HepG2 (cell line): ENCODE measurements around the gene TRERF1. TPM values are rescaled to one million over a fixed set of nuclear protein-coding genes. Genes with fewer than 3 reads are reported as not detected.

Experiments used
- ATAC-seq: fragments of 200-7000 bp; cut with Tn5 transposase; 3 replicates; pipeline ENCODE4 v1.9.1; 2020; ENCODE audit warnings: mild to moderate bottlenecking, moderate library complexity
- BruUV-seq: library from RNA; stranded (reverse); fragments of 400-500 nt; replicated peaks from 2 replicates; lab custom pipeline; 2021; lab: Mats Ljungman, UMichigan
- CTCF ChIA-PET: fragments of 300-600 bp; formaldehyde crosslinking; extraction: SDS; loops from one replicate; lab custom pipeline; 2021; ENCODE audit warnings: low total read pairs, inconsistent platforms, low intra/inter-chr PET ratio; lab: Yijun Ruan, JAX
- POLR2A ChIA-PET: fragments of 350-600 bp; sonication (Branson Sonifier 250); formaldehyde crosslinking; loops from one replicate; lab custom pipeline; 2020; ENCODE audit warnings: antibody characterized with exemption, inconsistent platforms; lab: Yijun Ruan, JAX
- DNase-seq: peaks from one replicate; pipeline ENCODE4 v3.0.0-alpha.2; 2015; ENCODE audit warnings: low spot score
- FAIRE-seq: peaks from 3 replicates; lab custom pipeline; 2011; peaks lifted over from hg19 to GRCh38; lab: Jason Lieb, UNC
- H2AFZ ChIP-seq: one replicate; pipeline ENCODE4 v1.6.1; 2011; ENCODE audit warnings: low read length, inconsistent platforms
- H3K27ac ChIP-seq: fragments of 300-600 bp; 3 replicates; pipeline ENCODE4 v1.8.0; 2011; ENCODE audit warnings: mixed run types, mild to moderate bottlenecking, mixed read lengths, low read length, inconsistent platforms; ENCODE audit not compliant: insufficient read depth; ENCODE audit errors: extremely low read length
- H3K27me3 ChIP-seq, 2 experiments: fragments of 200-600 bp in 1 of 2; 2 replicates in 1 of 2; 3 replicates in 1 of 2; pipeline versions ENCODE4 v1.6.0 to v1.8.0; 2011; ENCODE audit warnings: low read length in 2 of 2, mild to moderate bottlenecking in 2 of 2, moderate library complexity in 2 of 2, inconsistent platforms in 1 of 2; ENCODE audit not compliant: insufficient read depth in 2 of 2, control insufficient read depth in 1 of 2
- H3K36me3 ChIP-seq, 2 experiments: fragments of 200-600 bp in 1 of 2; replicated peaks in 1 of 2; 2 replicates in 1 of 2; 3 replicates in 1 of 2; pipeline versions ENCODE4 v1.5.1 to v1.8.0; 2011; ENCODE audit warnings: low read length in 2 of 2, inconsistent platforms in 1 of 2; ENCODE audit not compliant: insufficient read depth in 2 of 2, control insufficient read depth in 1 of 2
- H3K4me1 ChIP-seq: 2 replicates; pipeline ENCODE4 v1.5.1; 2012; ENCODE audit warnings: low read length, inconsistent platforms; ENCODE audit not compliant: insufficient read depth
- H3K4me2 ChIP-seq: 2 replicates; pipeline ENCODE4 v1.6.0; 2011; ENCODE audit warnings: low read depth, low read length, inconsistent platforms
- H3K4me3 ChIP-seq, 3 experiments: fragments of 200-600 bp in 1 of 3; sonication (generic), shearing (Covaris generic) in 1 of 3; replicated peaks in 1 of 3; 2 replicates each; pipeline ENCODE4 v1.5.1; 2011 to 2016; ENCODE audit warnings: low read length in 3 of 3, inconsistent platforms in 2 of 3, low read depth in 2 of 3, mild to moderate bottlenecking in 2 of 3, control low read depth in 1 of 3, mixed read lengths in 1 of 3; ENCODE audit not compliant: insufficient read depth in 1 of 3
- H3K79me2 ChIP-seq: one replicate; pipeline ENCODE4 v1.6.1; 2011; ENCODE audit warnings: low read length, inconsistent platforms; ENCODE audit not compliant: insufficient read depth
- H3K9ac ChIP-seq: 2 replicates; pipeline ENCODE4 v1.6.0; 2011; ENCODE audit warnings: mild to moderate bottlenecking, low read depth, low read length, inconsistent platforms; ENCODE audit not compliant: insufficient read depth
- H3K9me3 ChIP-seq: 2 replicates; pipeline ENCODE4 v1.5.1; 2012; ENCODE audit warnings: mild to moderate bottlenecking, low read length
- H4K20me1 ChIP-seq: 2 replicates; pipeline ENCODE4 v1.6.0; 2011; ENCODE audit warnings: inconsistent platforms, mild to moderate bottlenecking, low read length, moderate library complexity; ENCODE audit not compliant: insufficient read depth
- FOXA3 ChIP-seq: IDR thresholded peaks from 2 replicates; pipeline ENCODE4 v1.6.1; 2016; ENCODE audit warnings: missing genetic modification reagents, missing compliant biosample characterization
- PHF21A ChIP-seq: sonication (generic); formaldehyde crosslinking; IDR thresholded peaks from 2 replicates; pipeline ENCODE4 v1.5.0; 2020; ENCODE audit warnings: mild to moderate bottlenecking, missing genetic modification reagents
- WGBS: methylation state at CpG from one replicate; pipeline ENCODE4 v1.1.6; 2017; ENCODE audit warnings: low lambda C conversion rate; 5-methylcytosine and 5-hydroxymethylcytosine counted together
- in situ Hi-C: cut with HindIII; loops from 2 replicates; pipeline ENCODE4 v1.10.0; 2017; ENCODE audit warnings: low pct_unique_long_range_greater_than_20kb; ENCODE audit not compliant: extremely low pct_ligation_motif_present
- intact Hi-C: fragments of 100-400 bp; cut with micrococcal nuclease; formaldehyde crosslinking; loops from one replicate; pipeline ENCODE4 v1.10.0; 2022; ENCODE audit not compliant: unreplicated experiment
- polyA plus RNA-seq, 8 experiments: library from polyadenylated mRNA; depleted of rRNA in 3 of 8; stranded (reverse) in 7 of 8; unstranded in 1 of 8; fragments of >200 nt; fragmentation: Illumina TruSeq in 4 of 8; extraction: Trizol in 4 of 8; gene quantifications; 2 replicates each; pipeline versions ENCODE4 v1.2.1 to v1.2.3, GENCODE V29; 2011 to 2016; ENCODE audit warnings: low read depth in 4 of 8, missing spikeins in 1 of 8, mixed read lengths in 1 of 8; ENCODE audit not compliant: insufficient read depth in 1 of 8
- total RNA-seq, 5 experiments: library from RNA; depleted of rRNA; stranded (reverse); fragments of >200 nt; fragmentation: Illumina TruSeq; extraction: Trizol; gene quantifications; 2 replicates each; pipeline ENCODE4 v1.2.3, GENCODE V29; 2016; ENCODE audit warnings: low read depth in 1 of 5
- TF ChIP-seq, protein P1 (sequence below), 2 experiments: fragments of 450-650 bp in 1 of 2; sonication (generic) in 1 of 2; formaldehyde crosslinking in 1 of 2; IDR thresholded peaks; 2 replicates each; pipeline versions ENCODE4 v1.6.1 to v1.8.0; 2016 to 2022; ENCODE audit warnings: antibody characterized with exemption in 1 of 2, mild to moderate bottlenecking in 1 of 2, missing genetic modification reagents in 1 of 2

The TRERF1 gene
- total and polyA plus RNA-seq, 2 of the 13 experiments (the other 11 are each of a cell fraction or from before 2014, with no cell fraction given) = 0.02 TPM; not detected in 1

DNA sequence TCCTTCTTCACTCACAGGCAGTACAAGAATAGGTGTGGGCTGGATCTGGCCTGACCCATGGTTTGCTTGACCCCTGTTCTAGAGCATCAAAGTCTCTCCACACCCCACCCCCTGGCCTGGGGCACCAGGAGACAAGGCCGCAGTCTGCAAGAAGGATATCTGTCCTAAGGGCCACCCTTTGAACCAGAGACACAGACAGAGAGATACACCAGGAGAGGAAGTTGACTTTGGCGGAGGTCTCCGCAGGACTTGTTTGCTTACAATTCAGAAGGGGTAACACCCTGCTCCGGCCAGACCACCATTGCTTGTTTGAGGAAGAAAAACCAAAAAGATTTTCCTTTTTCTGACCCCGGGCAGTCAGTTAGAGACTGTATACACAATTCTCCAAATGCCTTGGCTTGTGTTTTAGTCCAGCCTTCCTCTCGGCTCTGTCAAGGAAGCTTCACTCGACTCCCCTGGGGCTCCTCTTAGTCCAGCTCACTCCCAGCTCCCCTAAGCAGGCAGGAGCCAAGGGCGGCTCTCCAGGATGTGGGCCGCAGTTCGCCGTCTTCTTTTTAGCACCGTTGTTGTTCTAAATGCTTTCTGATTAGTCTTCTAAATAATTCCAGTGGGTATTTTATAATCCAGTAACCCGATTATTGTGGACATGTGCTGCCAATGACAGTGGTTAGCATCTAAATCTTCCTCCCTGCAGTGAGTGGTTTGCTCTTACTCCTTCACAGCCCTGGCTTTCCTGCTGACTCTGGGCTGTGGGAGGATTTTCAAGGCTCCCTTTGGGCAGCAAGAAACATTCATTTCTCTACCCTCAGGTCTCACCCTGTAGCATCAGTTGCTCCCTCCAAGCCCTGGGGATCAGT lies 175.5 kb downstream of the TRERF1 start:
- no TSS peak for BruUV-seq
- intact Hi-C loops = no loop called here
- WGBS = 37% methylated on average over 13 of the region's 13 CpGs

More for the DNA sequence above, 175.5 kb downstream of the TRERF1 start:
- Histone ChIP-seq H2AFZ (no peak overlapping the region), H4K20me1 (no peaks in the 10 kb centered on the region), H3K9ac (no peak overlapping the region), H3K9me3 (no peaks in the 10 kb centered on the region), H3K4me3 (no peak overlapping the region), H3K27ac (no peak overlapping the region), H3K36me3 (no peaks in the 10 kb centered on the region), H3K27me3 (peaks cover 2 to 17% of the 10 kb centered on the region in 2 experiments; a peak in 4 of 5 replicates), H3K4me1 (peaks cover 19% of the 10 kb centered on the region), H3K4me2 (no peak overlapping the region), H3K79me2 (no peaks in the 10 kb centered on the region)
- in situ Hi-C loops = no loop called here
- ATAC-seq = no peak
- TF ChIP-seq FOXA3 (CRISPR knock-in tag) (no peak), PHF21A (CRISPR knock-in tag) (no peak)
- TF ChIP-seq, protein P1, sequence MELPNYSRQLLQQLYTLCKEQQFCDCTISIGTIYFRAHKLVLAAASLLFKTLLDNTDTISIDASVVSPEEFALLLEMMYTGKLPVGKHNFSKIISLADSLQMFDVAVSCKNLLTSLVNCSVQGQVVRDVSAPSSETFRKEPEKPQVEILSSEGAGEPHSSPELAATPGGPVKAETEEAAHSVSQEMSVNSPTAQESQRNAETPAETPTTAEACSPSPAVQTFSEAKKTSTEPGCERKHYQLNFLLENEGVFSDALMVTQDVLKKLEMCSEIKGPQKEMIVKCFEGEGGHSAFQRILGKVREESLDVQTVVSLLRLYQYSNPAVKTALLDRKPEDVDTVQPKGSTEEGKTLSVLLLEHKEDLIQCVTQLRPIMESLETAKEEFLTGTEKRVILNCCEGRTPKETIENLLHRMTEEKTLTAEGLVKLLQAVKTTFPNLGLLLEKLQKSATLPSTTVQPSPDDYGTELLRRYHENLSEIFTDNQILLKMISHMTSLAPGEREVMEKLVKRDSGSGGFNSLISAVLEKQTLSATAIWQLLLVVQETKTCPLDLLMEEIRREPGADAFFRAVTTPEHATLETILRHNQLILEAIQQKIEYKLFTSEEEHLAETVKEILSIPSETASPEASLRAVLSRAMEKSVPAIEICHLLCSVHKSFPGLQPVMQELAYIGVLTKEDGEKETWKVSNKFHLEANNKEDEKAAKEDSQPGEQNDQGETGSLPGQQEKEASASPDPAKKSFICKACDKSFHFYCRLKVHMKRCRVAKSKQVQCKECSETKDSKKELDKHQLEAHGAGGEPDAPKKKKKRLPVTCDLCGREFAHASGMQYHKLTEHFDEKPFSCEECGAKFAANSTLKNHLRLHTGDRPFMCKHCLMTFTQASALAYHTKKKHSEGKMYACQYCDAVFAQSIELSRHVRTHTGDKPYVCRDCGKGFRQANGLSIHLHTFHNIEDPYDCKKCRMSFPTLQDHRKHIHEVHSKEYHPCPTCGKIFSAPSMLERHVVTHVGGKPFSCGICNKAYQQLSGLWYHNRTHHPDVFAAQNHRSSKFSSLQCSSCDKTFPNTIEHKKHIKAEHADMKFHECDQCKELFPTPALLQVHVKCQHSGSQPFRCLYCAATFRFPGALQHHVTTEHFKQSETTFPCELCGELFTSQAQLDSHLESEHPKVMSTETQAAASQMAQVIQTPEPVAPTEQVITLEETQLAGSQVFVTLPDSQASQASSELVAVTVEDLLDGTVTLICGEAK (IDR thresholded peaks at IDR 0.05) = no peak
- TF ChIP-seq, protein P1 (CRISPR knock-in tag; IDR thresholded peaks at IDR 0.05) = no peak
- POLR2A ChIA-PET = no interaction called here
- no peak for DNase-seq
- CTCF ChIA-PET = no interaction called here
- no peak for FAIRE-seq
